ENCODE data around the gene ACOT7.

- no peak for TF ChIP-seq POLR2A (IDR thresholded peaks at IDR 0.05)
- no peak for TF ChIP-seq CTCF (IDR thresholded peaks at IDR 0.05)
These were observed 145.9 kb downstream of the ACOT7 start for GRCh38 chr1:6247651-6248050.

All from lower leg skin (tissue), 3 donors.